Stomach (tissue), 19 donors: ENCODE data around the gene STRN. TPM values are rescaled to one million over a fixed set of nuclear protein-coding genes. Genes with fewer than 3 reads are reported as not detected.
A peak's percentile ranks its signal among the peaks of the same experiment; 100 is the strongest.

Source experiments
- DNase-seq, 2 donors: peaks; one replicate each; pipeline versions ENCODE4 v3.0.0 to v3.0.0-alpha.2; 2013 to 2019
- H3K27ac ChIP-seq, 5 donors: fragments of 200-600 bp in 4 of 5; sonication (generic) in 4 of 5; one replicate each; pipeline ENCODE4 v1.5.1; 2013 to 2019; ENCODE audit warnings: mild to moderate bottlenecking in 1 of 5, moderate library complexity in 1 of 5
- H3K27me3 ChIP-seq, 3 donors: fragments of 200-600 bp; sonication (generic); one replicate each; pipeline ENCODE4 v1.5.1; 2017 to 2019; ENCODE audit warnings: mixed run types in 1 of 3
- H3K36me3 ChIP-seq, 4 donors: fragments of 200-600 bp; sonication (generic); 1 replicate in 3 of 4; 2 replicates in 1 of 4; pipeline ENCODE4 v1.5.1; 2016 to 2019
- H3K4me1 ChIP-seq, 4 donors: fragments of 200-600 bp; sonication (generic); one replicate each; pipeline ENCODE4 v1.5.1; 2016 to 2019
- H3K4me3 ChIP-seq, 4 donors: fragments of 200-600 bp; sonication (generic) in 3 of 4; one replicate each; pipeline ENCODE4 v1.5.1; 2016 to 2019; ENCODE audit warnings: mild to moderate bottlenecking in 1 of 4
- H3K9me3 ChIP-seq, 4 donors: fragments of 200-600 bp; sonication (generic); one replicate each; pipeline ENCODE4 v1.5.1; 2016 to 2019
- EP300 ChIP-seq: sonication (generic); formaldehyde crosslinking; IDR thresholded peaks from one replicate; pipeline ENCODE4 v1.6.1; 2017; ENCODE audit warnings: antibody characterized with exemption
- POLR2A ChIP-seq, 4 donors: fragments of 450-650 bp; IDR thresholded peaks; one replicate each; pipeline ENCODE4 v1.6.1; 2016; ENCODE audit warnings: antibody characterized with exemption in 4 of 4, control low read depth in 2 of 4, mild to moderate bottlenecking in 1 of 4, moderate library complexity in 1 of 4
- POLR2AphosphoS5 ChIP-seq, 3 donors: sonication (generic); formaldehyde crosslinking; IDR thresholded peaks; one replicate each; pipeline ENCODE4 v1.6.1; 2016; ENCODE audit warnings: antibody characterized with exemption in 3 of 3
- WGBS, 5 donors: extraction: QIAGEN DNeasy Blood & Tissue Kit in 3 of 5; methylation state at CpG; one replicate each; pipeline versions ENCODE4 v1.1.5 to v1.1.7; 2013 to 2018; 5-methylcytosine and 5-hydroxymethylcytosine counted together
- intact Hi-C: fragments of 100-400 bp; cut with DNase I; formaldehyde crosslinking; loops from one replicate; pipeline ENCODE4 v1.15.1; 2023; ENCODE audit warnings: low total_unique reads
- long read RNA-seq, 10 donors: transcript quantifications; one replicate each; lab custom pipeline, GENCODE V29; 2026
- polyA plus RNA-seq, 3 donors: library from polyadenylated mRNA; stranded (reverse); fragments of 200-250 nt; gene quantifications; one replicate each; pipeline ENCODE4 v1.2.3, GENCODE V29; 2013
- total RNA-seq, 5 donors: library from RNA; depleted of rRNA; stranded (reverse); fragments of >200 nt; gene quantifications; one replicate each; pipeline versions ENCODE4 v1.1.0 to v1.2.3, GENCODE V29; 2014 to 2016
- TF ChIP-seq, protein P1 (sequence below), 7 experiments: fragments of 450-650 bp in 4 of 7; fragments of 200-600 bp in 3 of 7; sonication (generic) in 3 of 7; IDR thresholded peaks; one replicate each; pipeline ENCODE4 v1.5.1; 2016 to 2019; ENCODE audit warnings: antibody characterized with exemption in 7 of 7, control low read depth in 2 of 7, mild to moderate bottlenecking in 1 of 7
- donor health status: healthy with polysubstance abuse.
- donor health status: Bipolar disorder and iron deficiency.
- donor health status: healthy.

STRN gene, protein sequence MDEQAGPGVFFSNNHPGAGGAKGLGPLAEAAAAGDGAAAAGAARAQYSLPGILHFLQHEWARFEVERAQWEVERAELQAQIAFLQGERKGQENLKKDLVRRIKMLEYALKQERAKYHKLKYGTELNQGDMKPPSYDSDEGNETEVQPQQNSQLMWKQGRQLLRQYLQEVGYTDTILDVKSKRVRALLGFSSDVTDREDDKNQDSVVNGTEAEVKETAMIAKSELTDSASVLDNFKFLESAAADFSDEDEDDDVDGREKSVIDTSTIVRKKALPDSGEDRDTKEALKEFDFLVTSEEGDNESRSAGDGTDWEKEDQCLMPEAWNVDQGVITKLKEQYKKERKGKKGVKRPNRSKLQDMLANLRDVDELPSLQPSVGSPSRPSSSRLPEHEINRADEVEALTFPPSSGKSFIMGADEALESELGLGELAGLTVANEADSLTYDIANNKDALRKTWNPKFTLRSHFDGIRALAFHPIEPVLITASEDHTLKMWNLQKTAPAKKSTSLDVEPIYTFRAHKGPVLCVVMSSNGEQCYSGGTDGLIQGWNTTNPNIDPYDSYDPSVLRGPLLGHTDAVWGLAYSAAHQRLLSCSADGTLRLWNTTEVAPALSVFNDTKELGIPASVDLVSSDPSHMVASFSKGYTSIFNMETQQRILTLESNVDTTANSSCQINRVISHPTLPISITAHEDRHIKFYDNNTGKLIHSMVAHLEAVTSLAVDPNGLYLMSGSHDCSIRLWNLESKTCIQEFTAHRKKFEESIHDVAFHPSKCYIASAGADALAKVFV
- 10 to 100 TPM in 4 of 5 donors, 1 to 10 TPM in 1; 5.8 to 34.9 (median 20.1) TPM for total RNA-seq
- 1 to 10 TPM; 3.5 to 5.7 (median 3.7) TPM for polyA plus RNA-seq
- long read RNA-seq, donor 1: 0 reads
- long read RNA-seq, donor 2: 0 reads
- long read RNA-seq, donor 3: 0 reads
- long read RNA-seq, donor 4: 0 reads
- long read RNA-seq, donor 5, full-length matches to known transcripts: 1 of 1 reads
- long read RNA-seq, donor 5, partial matches to known transcripts: 0 of 1 reads
- long read RNA-seq, donor 5, other reads (novel, unspliced or antisense): 0 of 1 reads
- long read RNA-seq, donor 6: 0 reads
- long read RNA-seq, donor 7, full-length matches to known transcripts: 2 of 2 reads
- long read RNA-seq, donor 7, partial matches to known transcripts: 0 of 2 reads
- long read RNA-seq, donor 7, other reads (novel, unspliced or antisense): 0 of 2 reads
- long read RNA-seq, donor 8, full-length matches to known transcripts: 1 of 1 reads
- long read RNA-seq, donor 8, partial matches to known transcripts: 0 of 1 reads
- long read RNA-seq, donor 8, other reads (novel, unspliced or antisense): 0 of 1 reads
- long read RNA-seq, donor 9: 0 reads
- long read RNA-seq, donor 10: 0 reads

DNA sequence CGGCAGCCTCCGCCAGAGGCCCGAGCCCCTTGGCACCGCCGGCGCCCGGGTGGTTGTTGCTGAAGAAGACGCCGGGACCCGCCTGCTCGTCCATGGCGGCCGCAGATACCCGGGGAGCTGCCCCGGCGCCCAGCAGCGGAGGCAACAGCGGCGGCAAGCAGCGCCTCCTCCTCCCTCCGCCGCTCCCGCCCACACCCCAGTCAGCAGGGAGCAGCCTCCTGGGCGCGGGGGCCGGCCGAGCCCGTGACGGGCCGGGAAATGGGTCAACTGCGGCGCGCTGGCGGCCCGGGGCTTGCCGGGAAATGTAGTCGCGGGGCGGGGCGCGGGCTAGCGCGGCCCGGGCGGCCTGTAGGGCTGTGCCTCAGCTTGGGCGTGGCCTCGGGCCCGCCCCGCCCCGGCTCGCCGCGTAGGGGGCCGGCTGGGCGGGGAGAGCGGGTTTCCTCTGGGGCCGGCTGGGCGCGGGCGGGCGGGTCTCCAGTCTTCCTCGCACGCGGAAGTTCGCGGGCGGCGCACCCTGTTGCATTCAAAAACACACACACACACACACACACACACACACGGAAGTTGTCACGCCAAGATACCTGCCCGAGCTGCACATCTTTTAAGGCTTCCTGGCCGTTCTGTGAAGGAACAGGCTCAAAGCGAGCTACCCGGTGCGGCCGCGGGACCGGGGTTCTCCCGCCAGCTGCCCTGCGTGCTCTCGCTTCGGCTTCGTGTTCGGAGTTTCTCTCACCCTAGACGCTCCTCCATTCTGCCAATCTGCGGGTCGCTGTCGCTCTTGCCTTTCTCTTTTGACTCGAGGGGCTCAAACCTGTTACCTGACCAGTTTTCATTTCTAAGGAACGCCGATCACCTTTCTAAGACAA is at the start of gene STRN:
TSS of gene STRN (minus strand) at position 167 of the 866 bp plus-strand sequence. CDS start at position 94, 73 bp downstream.
- Histone ChIP-seq H3K36me3 (no peaks in the 10 kb centered on the region), H3K27me3 (no peaks in the 10 kb centered on the region), H3K4me3 (peak within 1 kb of the TSS; percentile 85 to 97 (median 92)), H3K9me3 (no peaks in the 10 kb centered on the region), H3K27ac (peak within 1 kb of the TSS; percentile 82 to 93 (median 91)), H3K4me1 (peaks cover 11 to 46% (median 26%) of the 10 kb centered on the region in 4 donors)
- WGBS, 5 donors: 0 to 1% (median 1%) methylated on average over 20 to 91 of the region's 91 CpGs
- DNase-seq: peak; percentile 98 to 99
- intact Hi-C loops: no loop called here
- TF ChIP-seq POLR2A (IDR thresholded peaks at IDR 0.05) (peak in 1 of 4 donors; percentile 32), POLR2AphosphoS5 (IDR thresholded peaks at IDR 0.05) (peak; percentile 85 to 97 (median 94))
- TF ChIP-seq, protein P1, sequence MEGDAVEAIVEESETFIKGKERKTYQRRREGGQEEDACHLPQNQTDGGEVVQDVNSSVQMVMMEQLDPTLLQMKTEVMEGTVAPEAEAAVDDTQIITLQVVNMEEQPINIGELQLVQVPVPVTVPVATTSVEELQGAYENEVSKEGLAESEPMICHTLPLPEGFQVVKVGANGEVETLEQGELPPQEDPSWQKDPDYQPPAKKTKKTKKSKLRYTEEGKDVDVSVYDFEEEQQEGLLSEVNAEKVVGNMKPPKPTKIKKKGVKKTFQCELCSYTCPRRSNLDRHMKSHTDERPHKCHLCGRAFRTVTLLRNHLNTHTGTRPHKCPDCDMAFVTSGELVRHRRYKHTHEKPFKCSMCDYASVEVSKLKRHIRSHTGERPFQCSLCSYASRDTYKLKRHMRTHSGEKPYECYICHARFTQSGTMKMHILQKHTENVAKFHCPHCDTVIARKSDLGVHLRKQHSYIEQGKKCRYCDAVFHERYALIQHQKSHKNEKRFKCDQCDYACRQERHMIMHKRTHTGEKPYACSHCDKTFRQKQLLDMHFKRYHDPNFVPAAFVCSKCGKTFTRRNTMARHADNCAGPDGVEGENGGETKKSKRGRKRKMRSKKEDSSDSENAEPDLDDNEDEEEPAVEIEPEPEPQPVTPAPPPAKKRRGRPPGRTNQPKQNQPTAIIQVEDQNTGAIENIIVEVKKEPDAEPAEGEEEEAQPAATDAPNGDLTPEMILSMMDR (IDR thresholded peaks at IDR 0.05): no peak

DNA sequence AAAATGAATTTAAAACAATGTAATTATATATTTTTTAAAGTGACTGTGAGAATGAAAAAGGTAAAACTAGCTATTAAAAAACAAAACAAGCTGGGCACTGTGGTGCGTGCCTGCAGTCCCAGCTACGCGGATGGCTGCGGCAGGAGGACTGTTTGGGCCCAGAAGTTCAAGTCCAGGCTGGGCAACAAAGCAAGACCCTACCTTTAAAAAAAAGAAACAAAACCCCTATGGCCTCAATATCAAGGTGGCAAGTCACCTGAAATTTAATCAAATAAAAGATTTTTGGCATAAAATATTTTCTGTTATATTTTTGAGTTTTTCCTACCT is 46.9 kb upstream of the STRN start:
- Histone ChIP-seq H3K4me3 (no peak overlapping the region), H3K27me3 (no peaks in the 10 kb centered on the region), H3K4me1 (no peaks in the 10 kb centered on the region), H3K9me3 (no peaks in the 10 kb centered on the region), H3K36me3 (peaks cover 23 to 100% (median 91%) of the 10 kb centered on the region in 4 donors), H3K27ac (no peak overlapping the region)
- no peak for TF ChIP-seq POLR2AphosphoS5 (IDR thresholded peaks at IDR 0.05)
- TF ChIP-seq EP300: no peak
- TF ChIP-seq POLR2A (IDR thresholded peaks at IDR 0.05): no peak
- TF ChIP-seq, protein P1 (IDR thresholded peaks at IDR 0.05): no peak
- 85 to 100% (median 92%) methylated on average over 4 of the region's 4 CpGs for WGBS, 5 donors
- intact Hi-C loops: no loop called here
- DNase-seq: no peak

DNA sequence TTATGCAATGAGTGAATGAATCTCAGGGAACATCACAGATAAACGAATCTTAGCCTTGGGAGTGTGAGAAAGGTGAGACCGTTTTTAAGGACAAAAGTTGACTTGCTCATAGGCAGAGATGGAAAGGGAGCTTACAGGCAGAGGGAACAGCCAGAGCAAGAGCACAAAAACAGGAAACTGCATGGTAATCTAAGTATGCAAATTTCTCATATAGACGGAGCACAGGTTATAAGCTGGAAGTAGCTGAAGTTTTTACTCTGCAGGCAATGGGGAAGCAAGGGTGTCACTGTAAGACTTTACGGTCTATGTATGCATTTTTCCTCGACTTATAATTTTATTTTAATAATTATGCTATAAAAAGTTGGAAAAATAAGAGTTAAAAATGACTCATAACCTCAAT is 44.8 kb upstream of the STRN start:
- no peak overlapping the region for H3K4me3 ChIP-seq
- H3K27me3 ChIP-seq: no peaks in the 10 kb centered on the region
- no peak for TF ChIP-seq POLR2AphosphoS5 (IDR thresholded peaks at IDR 0.05)
- no peak for TF ChIP-seq EP300
- TF ChIP-seq POLR2A (IDR thresholded peaks at IDR 0.05): no peak
- TF ChIP-seq, protein P1 (IDR thresholded peaks at IDR 0.05): no peak
- peaks cover 20 to 100% (median 93%) of the 10 kb centered on the region in 4 donors for H3K36me3 ChIP-seq
- H3K27ac ChIP-seq: no peak overlapping the region
- H3K4me1 ChIP-seq: no peaks in the 10 kb centered on the region
- H3K9me3 ChIP-seq: no peaks in the 10 kb centered on the region
- intact Hi-C loops: no loop called here
- no peak for DNase-seq
- 74 to 84% (median 81%) methylated on average over 5 of the region's 5 CpGs for WGBS, 5 donors
